ENCODE measurements around the gene NR5A1. TPM values are rescaled to one million over a fixed set of nuclear protein-coding genes. Genes with fewer than 3 reads are reported as not detected.

NR5A1 gene
- total RNA-seq, 1 donor from 2014 or later, result 0.12 TPM

DNA sequence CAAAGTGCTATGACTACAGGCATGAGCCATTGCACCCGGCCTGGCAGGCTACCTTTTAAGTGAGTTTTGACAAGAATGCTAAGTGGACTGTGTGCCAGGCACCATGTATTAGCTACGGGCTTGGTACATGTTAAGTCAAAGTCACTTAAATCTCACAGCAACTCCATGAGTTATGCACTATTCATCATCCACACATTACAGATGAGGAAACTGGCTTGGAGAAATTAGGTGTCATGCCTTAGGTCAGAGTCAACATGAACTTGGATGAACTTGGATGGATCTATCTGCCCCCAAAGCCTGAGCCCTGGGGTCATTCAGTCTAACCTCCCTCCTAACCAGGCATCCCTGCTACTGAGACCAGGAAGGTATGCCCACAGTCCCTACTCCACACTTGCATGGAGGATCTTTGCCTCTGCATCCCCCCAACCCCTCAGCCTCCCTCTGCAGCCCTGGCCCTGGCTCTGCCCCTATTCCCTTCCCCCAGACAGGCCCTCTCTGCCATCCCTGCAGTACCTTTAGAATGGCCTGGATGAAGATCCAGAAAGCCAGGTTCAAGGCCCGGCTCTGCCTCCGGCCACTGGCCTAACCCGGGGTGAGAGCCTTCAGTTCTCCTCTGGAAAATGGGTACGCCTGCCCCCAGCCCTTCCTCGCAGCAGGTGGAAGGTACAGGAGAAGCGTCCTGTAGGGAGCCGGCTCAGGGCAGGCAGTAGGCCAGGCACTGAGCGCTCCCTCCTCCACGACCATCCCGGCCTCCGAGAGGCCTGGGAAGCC lies 57.6 kb downstream of the NR5A1 start:
- H3K4me1 Mint-ChIP-seq (ENCODE audit: unreplicated experiment), result peaks cover 5% of the 10 kb centered on the region
- H3K4me3 Mint-ChIP-seq, result no peak overlapping the region
- no peaks in the 10 kb centered on the region for H3K36me3 Mint-ChIP-seq
- peaks cover 48% of the 10 kb centered on the region for H3K27me3 Mint-ChIP-seq
- TF ChIP-seq CTCF (conservative IDR thresholded peaks at IDR 0.05), result no peak
- no peaks in the 10 kb centered on the region for H3K9me3 Mint-ChIP-seq
- H3K27ac Mint-ChIP-seq, result no peak overlapping the region
- no peak for DNase-seq (ENCODE audit: extremely low spot score, unreplicated experiment)

- DNase-seq (ENCODE audit: extremely low spot score, unreplicated experiment), result no peak
- no peak for TF ChIP-seq CTCF (conservative IDR thresholded peaks at IDR 0.05)
- H3K9me3 Mint-ChIP-seq, result no peaks in the 10 kb centered on the region
- H3K27me3 Mint-ChIP-seq, result peaks cover 43% of the 10 kb centered on the region
- no peak overlapping the region for H3K27ac Mint-ChIP-seq
- H3K4me3 Mint-ChIP-seq, result no peak overlapping the region
- peaks cover 5% of the 10 kb centered on the region for H3K4me1 Mint-ChIP-seq (ENCODE audit: unreplicated experiment)
- no peaks in the 10 kb centered on the region for H3K36me3 Mint-ChIP-seq
Observed at GRCh38 chr9:124448019-124448418, 59.2 kb downstream of the NR5A1 start.

- H3K4me3 Mint-ChIP-seq, result no peak overlapping the region
- TF ChIP-seq CTCF (conservative IDR thresholded peaks at IDR 0.05), result no peak
- DNase-seq (ENCODE audit: extremely low spot score, unreplicated experiment), result no peak
- H3K36me3 Mint-ChIP-seq, result no peaks in the 10 kb centered on the region
- H3K27ac Mint-ChIP-seq, result no peak overlapping the region
- no peaks in the 10 kb centered on the region for H3K9me3 Mint-ChIP-seq
- peaks cover 5% of the 10 kb centered on the region for H3K4me1 Mint-ChIP-seq (ENCODE audit: unreplicated experiment)
- peaks cover 41% of the 10 kb centered on the region for H3K27me3 Mint-ChIP-seq
Observed at GRCh38 chr9:124447297-124447661, 59.9 kb downstream of the NR5A1 start.

- no peak for DNase-seq (ENCODE audit: extremely low spot score, unreplicated experiment)
- Mint-ChIP-seq H3K36me3 (no peaks in the 10 kb centered on the region), H3K9me3 (no peaks in the 10 kb centered on the region), H3K4me3 (no peak overlapping the region), H3K27ac (no peak overlapping the region), H3K4me1 (ENCODE audit: unreplicated experiment) (no peaks in the 10 kb centered on the region), H3K27me3 (peaks cover 18% of the 10 kb centered on the region)
- no peak for TF ChIP-seq CTCF (conservative IDR thresholded peaks at IDR 0.05)
Observed at GRCh38 chr9:124444166-124444565, 63.0 kb downstream of the NR5A1 start.

- Mint-ChIP-seq H3K27ac (no peak overlapping the region), H3K4me3 (no peak overlapping the region), H3K4me1 (ENCODE audit: unreplicated experiment) (no peaks in the 10 kb centered on the region), H3K36me3 (no peaks in the 10 kb centered on the region), H3K27me3 (peaks cover 16% of the 10 kb centered on the region), H3K9me3 (no peaks in the 10 kb centered on the region)
- TF ChIP-seq CTCF (conservative IDR thresholded peaks at IDR 0.05), result no peak
- no peak for DNase-seq (ENCODE audit: extremely low spot score, unreplicated experiment)
Observed at GRCh38 chr9:124443625-124444024, 63.6 kb downstream of the NR5A1 start.
